OCI-LY7 (cell line): ENCODE measurements around the gene NFIA. TPM values are rescaled to one million over a fixed set of nuclear protein-coding genes. Genes with fewer than 3 reads are reported as not detected.

Source experiments
- BruUV-seq: library from RNA; stranded (reverse); fragments of 400-500 nt; replicated peaks from 2 replicates; lab custom pipeline; 2021; lab: Mats Ljungman, UMichigan
- CTCF ChIA-PET: fragments of 300-600 bp; sonication (Branson Sonifier 250); formaldehyde crosslinking; loops from one replicate; lab custom pipeline; 2022; ENCODE audit warnings: antibody characterized with exemption; ENCODE audit not compliant: unreplicated experiment; lab: Charles Lee
- POLR2A ChIA-PET: fragments of 300-600 bp; sonication (Branson Sonifier 250); formaldehyde crosslinking; loops from one replicate; lab custom pipeline; 2022; ENCODE audit warnings: antibody characterized with exemption; lab: Charles Lee
- DNase-seq: peaks from one replicate; pipeline ENCODE4 v3.0.0-alpha.2; 2015; ENCODE audit warnings: low spot score
- H2AFZ ChIP-seq: fragments of 200-600 bp; sonication (generic), shearing (Covaris generic); 2 replicates; pipeline ENCODE4 v1.6.1; 2014; ENCODE audit warnings: mild to moderate bottlenecking, antibody characterized with exemption, low read length, moderate library complexity
- H3K27ac ChIP-seq: fragments of 200-600 bp; sonication (generic); 2 replicates; pipeline ENCODE4 v1.5.1; 2014; ENCODE audit warnings: mixed run types, low read depth, mild to moderate bottlenecking, moderate library complexity, low read length, inconsistent platforms; ENCODE audit not compliant: poor library complexity, severe bottlenecking
- H3K36me3 ChIP-seq: fragments of 200-600 bp; sonication (generic); 2 replicates; pipeline ENCODE4 v1.6.1; 2014; ENCODE audit warnings: mild to moderate bottlenecking, antibody characterized with exemption, low read length, moderate library complexity, mixed read lengths; ENCODE audit not compliant: insufficient read depth
- H3K4me1 ChIP-seq: fragments of 200-600 bp; sonication (generic); 2 replicates; pipeline ENCODE4 v1.5.1; 2014; ENCODE audit warnings: mild to moderate bottlenecking, low read length; ENCODE audit not compliant: insufficient read depth, poor library complexity, severe bottlenecking
- H3K4me2 ChIP-seq: fragments of 200-600 bp; sonication (generic); 2 replicates; pipeline ENCODE4 v1.6.1; 2014; ENCODE audit warnings: mild to moderate bottlenecking, low read length
- H3K4me3 ChIP-seq: fragments of 200-600 bp; sonication (generic); 2 replicates; pipeline ENCODE4 v1.5.1; 2014; ENCODE audit warnings: mild to moderate bottlenecking, low read depth, low read length; ENCODE audit not compliant: poor library complexity, severe bottlenecking
- H3K79me2 ChIP-seq: fragments of 200-600 bp; sonication (generic); 2 replicates; pipeline ENCODE4 v1.6.1; 2016; ENCODE audit warnings: low read depth, mild to moderate bottlenecking, low read length, moderate library complexity, mixed read lengths; ENCODE audit not compliant: insufficient read depth
- H3K9me2 ChIP-seq: fragments of 200-600 bp; sonication (generic); 2 replicates; pipeline ENCODE4 v1.6.1; 2016; ENCODE audit warnings: mild to moderate bottlenecking, low read length, mixed read lengths; ENCODE audit not compliant: insufficient read depth
- H3K9me3 ChIP-seq: fragments of 200-600 bp; sonication (generic); 2 replicates; pipeline ENCODE4 v1.6.1; 2014; ENCODE audit warnings: mild to moderate bottlenecking, mixed run types, low read length, mixed read lengths
- H4K20me1 ChIP-seq: fragments of 200-600 bp; sonication (generic); 2 replicates; pipeline ENCODE4 v1.6.1; 2014; ENCODE audit warnings: mild to moderate bottlenecking, antibody characterized with exemption, low read length, moderate library complexity, mixed read lengths; ENCODE audit not compliant: insufficient read depth
- CTCF ChIP-seq: fragments of 200-600 bp; sonication (generic); conservative IDR thresholded peaks from 2 replicates; pipeline ENCODE4 v1.5.1; 2014; ENCODE audit warnings: mild to moderate bottlenecking, antibody characterized with exemption, low read length, moderate library complexity, mixed read lengths
- EZH2phosphoT487 ChIP-seq: fragments of 200-600 bp; sonication (generic); IDR thresholded peaks from 2 replicates; pipeline ENCODE4 v1.6.1; 2018; ENCODE audit warnings: low read depth, borderline replicate concordance, mild to moderate bottlenecking, mixed run types, antibody characterized with exemption, low read length, moderate library complexity, mixed read lengths
- intact Hi-C: fragments of 100-400 bp; cut with micrococcal nuclease; formaldehyde crosslinking; loops from one replicate; pipeline ENCODE4 v1.10.0; 2022; ENCODE audit not compliant: unreplicated experiment
- total RNA-seq, 2 experiments: library from RNA; depleted of rRNA in 1 of 2; stranded (reverse); fragments of >200 nt in 1 of 2; shearing (Covaris generic) in 1 of 2; gene quantifications; 2 replicates each; pipeline ENCODE4 v1.2.3, GENCODE V29; 2014 to 2022

NFIA gene
- total RNA-seq, 2 experiments from 2014 or later: 2.8 to 18.8 TPM

- CTCF ChIA-PET: no interaction called here
- intact Hi-C loops: no loop called here
- H2AFZ ChIP-seq: no peak overlapping the region
- H4K20me1 ChIP-seq: peaks cover 8% of the 10 kb centered on the region; the same call in 1 of the 2 replicates
- POLR2A ChIA-PET: interaction anchor here (0.5 to 0.7 kb wide), 3 partner anchors 93 to 986 kb away, joined by 3 to 4 read pairs (median 3); no protein-coding TSS in a partner anchor
- DNase-seq: no peak
- no peaks in the 10 kb centered on the region for H3K9me2 ChIP-seq
- TF ChIP-seq EZH2phosphoT487 (no peak), CTCF (no peak)
- no peaks in the 10 kb centered on the region for H3K4me1 ChIP-seq
- no peak overlapping the region for H3K4me3 ChIP-seq
- no peaks in the 10 kb centered on the region for H3K36me3 ChIP-seq
- no peaks in the 10 kb centered on the region for H3K79me2 ChIP-seq
- H3K27ac ChIP-seq: no peak overlapping the region
- H3K4me2 ChIP-seq: no peak overlapping the region
- no TSS peak for BruUV-seq
- H3K9me3 ChIP-seq: no peaks in the 10 kb centered on the region
These were observed 145.6 kb downstream of the NFIA start for GRCh38 chr1:61227857-61228550.

- no peaks in the 10 kb centered on the region for H3K9me3 ChIP-seq
- no peak overlapping the region for H3K4me3 ChIP-seq
- no peak for TF ChIP-seq EZH2phosphoT487
- TF ChIP-seq CTCF: no peak
- no peak for DNase-seq
- no peak overlapping the region for H2AFZ ChIP-seq
- no peak overlapping the region for H3K4me2 ChIP-seq
- ChIA-PET POLR2A (interaction anchor here (0.6 to 1.7 kb wide), 6 partner anchors 8 to 157 kb away, joined by 3 to 6 read pairs (median 4); no protein-coding TSS in a partner anchor), CTCF (no interaction called here)
- H4K20me1 ChIP-seq: peaks cover 8% of the 10 kb centered on the region; the same call in 1 of the 2 replicates
- no peaks in the 10 kb centered on the region for H3K36me3 ChIP-seq
- no peaks in the 10 kb centered on the region for H3K79me2 ChIP-seq
- no peaks in the 10 kb centered on the region for H3K4me1 ChIP-seq
- H3K27ac ChIP-seq: no peak overlapping the region
- intact Hi-C loops: no loop called here
- no TSS peak for BruUV-seq
- H3K9me2 ChIP-seq: no peaks in the 10 kb centered on the region
These were observed 148.2 kb downstream of the NFIA start for GRCh38 chr1:61230523-61230922.

- no peaks in the 10 kb centered on the region for H3K36me3 ChIP-seq
- TF ChIP-seq EZH2phosphoT487 (no peak), CTCF (no peak)
- peaks cover 8% of the 10 kb centered on the region; the same call in 1 of the 2 replicates for H4K20me1 ChIP-seq
- H3K4me3 ChIP-seq: no peak overlapping the region
- DNase-seq: no peak
- intact Hi-C loops: no loop called here
- no peak overlapping the region for H3K4me2 ChIP-seq
- ChIA-PET CTCF (no interaction called here), POLR2A (interaction anchor here (1.4 to 1.7 kb wide), 2 partner anchors 9 to 153 kb away, joined by 3 to 6 read pairs; no protein-coding TSS in a partner anchor)
- H3K9me3 ChIP-seq: no peaks in the 10 kb centered on the region
- no peak overlapping the region for H3K27ac ChIP-seq
- no peaks in the 10 kb centered on the region for H3K79me2 ChIP-seq
- H3K4me1 ChIP-seq: no peaks in the 10 kb centered on the region
- no peaks in the 10 kb centered on the region for H3K9me2 ChIP-seq
- no peak overlapping the region for H2AFZ ChIP-seq
- BruUV-seq: no TSS peak
These were observed 149.4 kb downstream of the NFIA start for GRCh38 chr1:61231795-61232194.
